Right lobe of liver (tissue), 4 donors: ENCODE measurements around the gene PLA2G4D.

Experiments used
- CTCF ChIP-seq, 4 donors: fragments of 200-600 bp in 3 of 4; fragments of 450-650 bp in 1 of 4; IDR thresholded peaks; one replicate each; pipeline versions ENCODE4 v1.5.1 to v1.8.0; 2016 to 2022; ENCODE audit warnings: antibody characterized with exemption in 4 of 4, mild to moderate bottlenecking in 2 of 4
- POLR2A ChIP-seq: fragments of 450-650 bp; IDR thresholded peaks from one replicate; pipeline ENCODE4 v1.6.1; 2017; ENCODE audit warnings: antibody characterized with exemption, mild to moderate bottlenecking
- donor health status: DM: no; HTN: no; CAD: no.
- donor health status: DM: no; HTN: no; CAD: no.
- donor health status: DM: no; HTN: yes; CAD: no.

GRCh38 chr15:42021593-42021992 lies 72.8 kb downstream of the PLA2G4D start:
- TF ChIP-seq CTCF (IDR thresholded peaks at IDR 0.05) (no peak), POLR2A (no peak)
